Fibroblast of gingiva (primary cell): ENCODE data around the gene NAPA.

Experiments
- DNase-seq: peaks from one replicate; pipeline ENCODE4 v3.0.0-alpha.2; 2011; ENCODE audit warnings: low read depth

Gene NAPA

GRCh38 chr19:47521473-47522180 lies 6.8 kb upstream of the NAPA start:
- no peak for DNase-seq

DNA sequence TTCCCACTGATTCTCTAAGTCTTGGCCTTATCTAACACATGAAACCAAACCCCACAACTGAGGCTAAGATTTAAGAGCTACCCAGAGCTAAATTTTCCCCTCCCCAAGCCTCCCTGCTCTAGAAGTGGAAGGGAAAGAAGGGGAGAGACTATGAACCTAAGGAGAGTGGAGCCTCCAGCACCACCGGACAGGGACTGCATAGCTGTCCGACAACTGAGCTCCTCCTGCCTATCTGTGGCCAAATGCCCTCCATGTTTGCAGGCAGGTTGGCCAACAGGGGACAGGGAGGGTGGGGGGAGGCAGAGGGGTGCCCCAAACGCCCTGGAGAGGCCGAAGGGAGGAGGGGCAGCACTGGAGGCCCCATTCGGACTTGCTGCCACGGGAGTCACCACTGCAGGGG lies 6.0 kb upstream of the NAPA start:
- no peak for DNase-seq

- no peak for DNase-seq
These were observed 5.5 kb upstream of the NAPA start for GRCh38 chr19:47520343-47520806.

- DNase-seq, result no peak
These were observed 4.0 kb upstream of the NAPA start for GRCh38 chr19:47518854-47519253.

DNA sequence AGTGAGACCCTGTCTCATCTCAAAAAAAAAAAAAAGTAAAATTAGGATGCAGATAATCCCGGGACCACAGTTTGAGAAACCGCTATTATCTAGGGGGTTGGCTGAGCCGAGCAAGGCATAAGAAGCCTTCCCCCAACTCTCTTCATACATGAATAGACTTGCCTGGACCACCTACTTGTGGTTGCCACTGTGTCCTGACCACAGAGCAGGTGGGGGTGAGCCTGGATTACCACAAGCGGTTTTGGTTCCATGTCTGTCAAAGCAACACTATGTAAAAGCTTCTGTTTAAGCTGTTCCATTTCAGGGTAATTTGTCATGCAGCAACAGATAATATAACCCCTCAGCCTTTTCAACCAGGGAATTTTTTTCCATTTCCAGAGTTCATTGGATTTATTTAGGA lies 3.3 kb upstream of the NAPA start:
- DNase-seq, result no peak

GRCh38 chr19:47514151-47514868 lies 553 bp downstream of the NAPA start:
- no peak for DNase-seq

- DNase-seq, result no peak
These were observed 1.9 kb downstream of the NAPA start for GRCh38 chr19:47512948-47513319.

DNA sequence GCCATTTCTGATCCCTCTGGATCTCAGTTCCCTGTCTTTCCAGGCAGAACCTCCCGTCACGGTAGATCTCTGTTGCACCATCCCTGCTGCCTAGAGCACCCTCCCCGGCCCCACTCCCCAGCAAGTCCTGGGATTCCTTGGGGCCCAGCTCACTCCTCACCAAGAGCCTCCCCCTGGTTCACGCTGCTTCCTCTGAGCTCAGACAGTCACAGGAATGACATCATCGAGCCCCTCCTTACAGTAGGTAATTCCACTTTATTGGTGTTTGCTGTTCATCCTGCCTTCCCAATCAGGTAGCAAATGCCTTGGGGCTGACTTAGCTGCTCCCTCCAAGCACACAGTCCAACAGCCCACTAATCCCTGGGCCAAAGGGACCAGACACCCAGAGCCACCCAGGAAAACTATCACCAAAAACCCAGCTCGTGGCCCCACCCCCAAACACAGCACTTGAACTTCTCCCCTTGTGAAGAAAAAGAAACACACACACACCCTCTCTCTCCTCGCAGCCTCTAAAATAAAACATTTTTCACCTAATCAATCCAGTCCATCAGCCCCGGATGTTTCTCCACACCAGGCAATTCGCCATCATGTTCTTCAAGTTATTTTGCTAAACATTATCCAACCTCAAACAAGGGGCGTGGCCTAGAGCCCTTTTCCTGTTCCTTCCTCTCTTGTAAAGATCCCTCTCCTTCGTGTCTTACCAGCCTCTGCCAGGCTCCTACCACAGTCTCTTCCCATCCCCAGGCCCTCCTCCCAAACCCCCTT lies 2.5 kb downstream of the NAPA start:
- DNase-seq, result peak; percentile 81

DNA sequence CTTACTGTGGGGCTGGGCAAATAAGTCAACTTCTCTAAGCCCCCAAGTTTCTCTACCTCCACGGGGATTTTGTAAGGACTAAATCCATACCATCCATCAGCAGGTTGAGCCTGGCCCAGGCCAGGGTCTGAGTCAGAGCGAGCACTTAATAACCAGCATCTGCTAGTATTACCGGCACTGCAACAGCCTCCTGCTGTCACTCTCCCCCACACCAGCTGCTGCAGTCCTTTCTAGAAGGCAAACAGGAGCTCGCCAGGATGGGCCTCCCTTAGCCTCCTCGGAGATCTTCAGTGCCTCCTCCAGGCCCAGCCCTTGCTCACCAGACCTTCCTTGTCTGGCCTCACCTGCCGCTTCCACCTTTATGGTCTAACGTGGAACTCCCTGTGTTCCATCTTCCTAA lies 3.2 kb downstream of the NAPA start:
- DNase-seq, result no peak

GRCh38 chr19:47511128-47511517 lies 3.7 kb downstream of the NAPA start:
- peak; percentile 47 for DNase-seq

DNA sequence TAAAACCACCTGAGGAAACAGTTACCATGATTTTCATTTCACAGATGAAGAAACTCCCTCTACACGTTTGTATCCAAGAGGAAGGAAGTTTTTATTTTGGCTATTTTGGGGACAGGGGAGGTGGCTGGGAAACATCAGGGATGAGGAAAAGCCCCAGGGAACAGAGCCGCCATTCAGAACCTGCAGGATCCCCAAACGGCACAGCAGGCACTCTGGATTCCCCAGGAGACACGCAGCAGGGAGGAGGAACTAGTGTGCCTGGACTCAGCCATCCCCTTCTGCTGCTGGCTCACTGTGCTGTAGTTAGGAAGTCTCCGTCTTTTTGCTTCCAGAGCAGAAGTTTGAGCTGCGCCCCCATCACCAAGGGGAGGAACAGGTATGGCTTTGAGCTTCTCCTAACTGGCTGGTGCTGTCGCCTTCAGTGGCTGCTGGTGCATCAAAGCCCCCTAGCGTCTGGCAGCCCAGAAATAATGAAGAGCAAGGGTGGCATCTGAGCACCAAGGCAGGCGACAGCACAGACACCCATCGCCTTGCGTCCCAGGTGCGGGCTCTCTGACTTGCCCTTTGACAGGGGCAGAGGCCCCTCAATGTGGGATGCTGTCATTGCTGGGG lies 4.2 kb downstream of the NAPA start:
- DNase-seq, result no peak

- peak; percentile 71 for DNase-seq
These were observed 4.9 kb downstream of the NAPA start for GRCh38 chr19:47509973-47510372.

- DNase-seq, result no peak
These were observed 5.6 kb downstream of the NAPA start for GRCh38 chr19:47509170-47509847.

GRCh38 chr19:47508721-47509120 lies 6.1 kb downstream of the NAPA start:
- no peak for DNase-seq

DNA sequence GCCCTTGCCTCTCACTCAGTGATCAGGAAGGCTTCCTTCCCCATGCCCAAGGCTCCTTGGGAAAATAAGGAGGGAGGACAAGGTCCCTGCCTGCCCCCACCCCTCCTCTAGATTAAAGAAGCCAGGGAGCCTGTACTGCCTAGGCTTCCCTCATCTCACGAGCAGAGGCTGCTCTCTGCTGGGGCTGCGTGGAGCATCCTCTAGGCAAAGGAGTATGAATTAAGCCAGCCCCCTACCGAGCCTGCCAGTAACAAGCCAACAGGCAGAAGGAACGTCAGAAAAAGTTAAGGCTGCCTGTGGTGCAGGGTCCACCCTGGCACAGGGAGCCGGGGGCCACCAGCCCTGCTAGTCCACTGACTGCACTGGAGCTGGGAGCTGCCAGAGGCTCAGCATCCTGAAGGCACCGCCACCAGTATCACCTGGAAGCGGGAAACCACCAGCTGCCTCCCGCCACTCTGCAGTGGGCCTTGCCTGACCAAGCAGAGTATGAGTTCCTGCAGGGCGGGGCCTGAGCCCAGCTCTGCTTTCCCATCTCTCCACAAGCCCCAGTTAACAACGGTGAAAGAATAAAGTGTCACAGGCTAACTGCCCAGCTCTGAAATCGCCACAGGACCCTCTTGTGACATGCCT lies 6.8 kb downstream of the NAPA start:
- DNase-seq, result no peak

GRCh38 chr19:47507012-47507411 lies 7.9 kb downstream of the NAPA start:
- DNase-seq, result no peak

DNA sequence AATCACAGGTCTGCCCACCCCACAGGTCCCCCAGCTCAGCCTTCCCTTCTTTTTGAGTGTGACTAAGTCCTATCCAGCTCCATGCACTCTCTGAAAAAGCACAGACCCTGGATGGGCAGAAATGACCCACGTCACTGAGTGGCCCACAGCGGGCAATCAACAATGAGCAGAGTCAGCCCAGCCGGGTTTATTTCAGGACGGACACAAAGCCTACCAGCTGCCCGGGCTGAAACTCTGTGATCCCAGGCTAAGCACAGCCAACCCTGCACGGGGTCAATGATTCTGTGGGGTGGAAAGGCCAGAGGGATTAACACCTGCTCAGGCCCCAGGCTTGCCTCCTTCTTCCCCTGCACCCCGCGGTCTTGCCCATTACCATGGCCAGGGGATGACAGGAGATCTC lies 8.4 kb downstream of the NAPA start:
- no peak for DNase-seq

DNA sequence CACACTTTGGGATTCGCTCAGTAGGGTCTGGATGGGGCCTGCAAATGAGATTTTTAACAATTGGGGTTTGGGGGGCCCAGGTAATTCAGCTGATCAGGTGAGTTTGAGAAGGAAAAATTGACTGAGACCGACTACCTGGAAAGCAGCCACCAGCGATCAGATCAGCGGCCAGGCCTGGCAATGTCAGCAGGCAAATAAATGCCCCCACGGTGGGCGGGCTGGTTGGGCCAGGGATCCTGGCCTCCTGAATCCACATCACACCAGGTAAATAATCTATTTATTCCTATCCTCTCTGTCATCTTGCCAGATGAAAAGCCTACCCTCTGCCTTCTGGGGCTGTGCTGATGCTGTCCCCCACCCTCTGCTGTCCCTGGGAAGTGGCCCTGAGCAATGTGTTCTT lies 9.4 kb downstream of the NAPA start:
- no peak for DNase-seq

DNA sequence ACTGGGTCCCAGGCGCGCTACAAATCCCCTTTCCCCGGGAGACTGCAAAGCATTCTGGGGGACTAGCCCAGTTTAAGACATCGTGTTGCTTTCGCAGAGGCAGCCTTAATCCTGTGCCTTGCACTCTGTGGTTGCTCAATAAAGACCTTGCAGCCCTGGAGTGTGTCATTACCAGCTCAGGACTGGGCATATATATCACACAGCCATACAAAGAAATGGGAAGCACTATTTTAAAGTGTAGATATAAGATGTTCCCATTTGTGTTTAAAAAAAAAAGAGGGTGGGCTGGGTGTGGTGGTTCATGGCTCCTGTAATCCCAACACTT lies 11.1 kb downstream of the NAPA start:
- DNase-seq, result no peak

- no peak for DNase-seq
These were observed 11.6 kb downstream of the NAPA start for GRCh38 chr19:47503130-47503825.
